Activated T-cell treated with anti-CD3 and anti-CD28 coated beads, Interleukin-2, amount 50 U/mL, for 48 hours (primary cell): ENCODE data around the gene SVIL.
A peak's percentile ranks its signal among the peaks of the same experiment; 100 is the strongest.

ENCODE experiments used
- DNase-seq, 2 experiments: peaks; one replicate each; pipeline ENCODE4 v3.0.0-alpha.2; 2020

The SVIL gene

GRCh38 chr10:29634764-29635625 is at the start of gene SVIL:
SVIL (minus strand) TSS chr10:29634971; CDS start chr10:29555058, 79,913 bp downstream.
- no peak for DNase-seq

- peak; percentile 35 to 47 for DNase-seq
Observed at GRCh38 chr10:29681676-29682448, 47.1 kb upstream of the SVIL start.

- no peak for DNase-seq
Observed at GRCh38 chr10:29680091-29680490, 45.3 kb upstream of the SVIL start.

GRCh38 chr10:29676732-29677131 is 42.0 kb upstream of the SVIL start:
- no peak for DNase-seq

GRCh38 chr10:29675984-29676383 is 41.2 kb upstream of the SVIL start:
- no peak for DNase-seq

- DNase-seq, result no peak
Observed at GRCh38 chr10:29671968-29672367, 37.2 kb upstream of the SVIL start.

- no peak for DNase-seq
Observed at GRCh38 chr10:29671228-29671780, 36.5 kb upstream of the SVIL start.

GRCh38 chr10:29670761-29671160 is 36.0 kb upstream of the SVIL start:
- DNase-seq, result no peak

- no peak for DNase-seq
Observed at GRCh38 chr10:29669149-29669548, 34.4 kb upstream of the SVIL start.

GRCh38 chr10:29668628-29669027 is 33.9 kb upstream of the SVIL start:
- no peak for DNase-seq

GRCh38 chr10:29667191-29667590 is 32.4 kb upstream of the SVIL start:
- DNase-seq, result no peak

GRCh38 chr10:29666201-29666600 is 31.4 kb upstream of the SVIL start:
- no peak for DNase-seq

GRCh38 chr10:29663718-29664117 is 28.9 kb upstream of the SVIL start:
- DNase-seq, result no peak

GRCh38 chr10:29658984-29659965 is 24.5 kb upstream of the SVIL start:
- DNase-seq, result peak; percentile 58 to 67

- DNase-seq, result no peak
Observed at GRCh38 chr10:29657719-29658274, 23.0 kb upstream of the SVIL start.

- no peak for DNase-seq
Observed at GRCh38 chr10:29656451-29656992, 21.8 kb upstream of the SVIL start.

- DNase-seq, result no peak
Observed at GRCh38 chr10:29652192-29652591, 17.4 kb upstream of the SVIL start.

- no peak for DNase-seq
Observed at GRCh38 chr10:29651767-29652166, 17.0 kb upstream of the SVIL start.

- no peak for DNase-seq
Observed at GRCh38 chr10:29650552-29650944, 15.8 kb upstream of the SVIL start.

GRCh38 chr10:29649561-29650551 is 15.1 kb upstream of the SVIL start:
- DNase-seq, result no peak

GRCh38 chr10:29648983-29649268 is 14.2 kb upstream of the SVIL start:
- no peak for DNase-seq
